AG04450 (cell line): Measurements from ENCODE around the gene BSPRY. TPM values are rescaled to one million over a fixed set of nuclear protein-coding genes. Genes with fewer than 3 reads are reported as not detected.

ENCODE experiments used
- CTCF ChIA-PET: fragments of 300-600, 350-600 bp; formaldehyde crosslinking; extraction: SDS; loops from one replicate; lab custom pipeline; 2022; ENCODE audit warnings: antibody characterized with exemption, inconsistent platforms; lab: Charles Lee
- POLR2A ChIA-PET: fragments of 350-600 bp; formaldehyde crosslinking; extraction: SDS; loops from one replicate; lab custom pipeline; 2021; ENCODE audit warnings: antibody characterized with exemption, inconsistent platforms; lab: Yijun Ruan, JAX
- DNase-seq: peaks from one replicate; pipeline ENCODE4 v3.0.0-alpha.2; 2011; ENCODE audit warnings: low read depth, low spot score
- H3K27ac ChIP-seq: one replicate; pipeline ENCODE4 v1.5.1; 2012; ENCODE audit warnings: low read depth, low read length, control low read depth
- H3K27me3 ChIP-seq: one replicate; pipeline ENCODE4 v1.6.0; 2012; ENCODE audit warnings: low read length; ENCODE audit not compliant: control insufficient read depth, insufficient read depth
- H3K4me3 ChIP-seq: 2 replicates; pipeline ENCODE4 v1.5.1; 2011; ENCODE audit warnings: mild to moderate bottlenecking, low read depth, low read length, control low read depth
- H3K9me3 ChIP-seq: 2 replicates; pipeline ENCODE4 v1.5.1; 2012; ENCODE audit warnings: low read length; ENCODE audit not compliant: control insufficient read depth, insufficient read depth
- CTCF ChIP-seq: IDR thresholded peaks from 2 replicates; pipeline ENCODE4 v1.5.1; 2011; ENCODE audit warnings: low read depth, low read length, control low read depth, inconsistent platforms
- polyA plus RNA-seq: library from polyadenylated mRNA; depleted of rRNA; stranded (reverse); fragments of >200 nt; gene quantifications from 2 replicates; pipeline ENCODE4 v1.2.3, GENCODE V29; 2011

Gene BSPRY
- polyA plus RNA-seq, 1 experiment = not detected

- ChIA-PET POLR2A (interaction anchor here (0.8 kb wide), 1 partner anchor 11 kb away, joined by 3 read pairs; the partner anchor contains the start of gene ALAD), CTCF (interaction anchor here (1.3 to 1.5 kb wide), 2 partner anchors 10 to 11 kb away, joined by 4 to 5 read pairs; partner anchors contain the start of gene ALAD)
- Histone ChIP-seq H3K9me3 (no peaks in the 10 kb centered on the region), H3K27me3 (no peaks in the 10 kb centered on the region), H3K27ac (no peak overlapping the region), H3K4me3 (no peak overlapping the region)
- TF ChIP-seq CTCF = no peak
- no peak for DNase-seq
Observed at GRCh38 chr9:113390192-113390960, 41.0 kb downstream of the BSPRY start.

DNA sequence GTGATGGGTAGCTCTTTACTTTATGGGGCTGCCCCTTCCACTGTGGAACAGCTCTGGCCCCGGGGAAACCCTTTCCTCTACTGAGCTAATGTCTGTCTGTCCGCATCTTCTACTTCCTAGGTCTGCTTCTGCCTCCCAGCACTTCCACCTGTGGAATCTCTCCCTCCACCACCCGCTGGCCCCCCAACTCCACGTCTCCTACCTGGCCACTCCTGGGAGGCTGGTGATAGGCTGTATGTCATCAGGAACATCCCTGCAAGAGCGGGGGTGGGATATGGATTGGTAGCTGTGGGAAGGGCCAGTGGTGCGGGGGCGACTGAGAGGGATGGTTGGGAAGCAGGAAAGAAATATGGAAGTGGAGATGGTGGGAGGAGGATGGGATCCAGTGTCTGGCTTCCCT, 42.6 kb downstream of the BSPRY start:
- Histone ChIP-seq H3K27ac (no peak overlapping the region), H3K9me3 (no peaks in the 10 kb centered on the region), H3K27me3 (no peaks in the 10 kb centered on the region), H3K4me3 (no peak overlapping the region)
- DNase-seq = no peak
- ChIA-PET POLR2A (no interaction called here), CTCF (interaction anchor here (0.5 to 1.3 kb wide), 2 partner anchors 9 to 78 kb away, joined by 4 to 7 read pairs; partner anchors contain the start of gene ALAD)
- TF ChIP-seq CTCF = no peak

GRCh38 chr9:113393281-113393680, 43.9 kb downstream of the BSPRY start:
- ChIA-PET POLR2A (no interaction called here), CTCF (interaction anchor here (0.7 to 1.2 kb wide), 2 partner anchors 76 to 118 kb away, joined by 3 read pairs; partner anchors contain the start of gene CDC26)
- H3K9me3 ChIP-seq = no peaks in the 10 kb centered on the region

GRCh38 chr9:113395000-113395861, 45.9 kb downstream of the BSPRY start:
- ChIA-PET POLR2A (no interaction called here), CTCF (no interaction called here)
- Histone ChIP-seq H3K27ac (no peak overlapping the region), H3K9me3 (no peaks in the 10 kb centered on the region), H3K27me3 (no peaks in the 10 kb centered on the region), H3K4me3 (no peak overlapping the region)
- DNase-seq = no peak
- no peak for TF ChIP-seq CTCF

More at GRCh38 chr9:113393281-113393680, 43.9 kb downstream of the BSPRY start:
- Histone ChIP-seq H3K27me3 (no peaks in the 10 kb centered on the region), H3K27ac (no peak overlapping the region), H3K4me3 (no peak overlapping the region)
- no peak for DNase-seq
- TF ChIP-seq CTCF = no peak
